Hematopoietic multipotent progenitor cell treated with erythropoietin and hydrocortisone succinate and interleukin-3 and kit ligand, for 15 days (in vitro differentiated cells): ENCODE results near the gene ANKRD40.

Experiments
- DNase-seq: peaks from one replicate; pipeline ENCODE4 v3.0.0-alpha.2; 2015; ENCODE audit warnings: low spot score

Gene ANKRD40

GRCh38 chr17:50645748-50646682 is 61.7 kb downstream of the ANKRD40 start:
- DNase-seq: no peak
